Lower leg skin (tissue), 3 donors: ENCODE data around the gene PPARA.

Experiments
- POLR2A ChIP-seq, 2 donors: fragments of 450-650 bp; IDR thresholded peaks; one replicate each; pipeline ENCODE4 v1.6.1; 2016 to 2017; ENCODE audit warnings: antibody characterized with exemption in 2 of 2, mild to moderate bottlenecking in 1 of 2, moderate library complexity in 1 of 2
- TF ChIP-seq, protein P1 (sequence below), 3 donors: fragments of 450-650 bp; IDR thresholded peaks; one replicate each; pipeline ENCODE4 v1.5.1; 2016; ENCODE audit warnings: antibody characterized with exemption in 3 of 3, mild to moderate bottlenecking in 3 of 3, moderate library complexity in 2 of 3

DNA sequence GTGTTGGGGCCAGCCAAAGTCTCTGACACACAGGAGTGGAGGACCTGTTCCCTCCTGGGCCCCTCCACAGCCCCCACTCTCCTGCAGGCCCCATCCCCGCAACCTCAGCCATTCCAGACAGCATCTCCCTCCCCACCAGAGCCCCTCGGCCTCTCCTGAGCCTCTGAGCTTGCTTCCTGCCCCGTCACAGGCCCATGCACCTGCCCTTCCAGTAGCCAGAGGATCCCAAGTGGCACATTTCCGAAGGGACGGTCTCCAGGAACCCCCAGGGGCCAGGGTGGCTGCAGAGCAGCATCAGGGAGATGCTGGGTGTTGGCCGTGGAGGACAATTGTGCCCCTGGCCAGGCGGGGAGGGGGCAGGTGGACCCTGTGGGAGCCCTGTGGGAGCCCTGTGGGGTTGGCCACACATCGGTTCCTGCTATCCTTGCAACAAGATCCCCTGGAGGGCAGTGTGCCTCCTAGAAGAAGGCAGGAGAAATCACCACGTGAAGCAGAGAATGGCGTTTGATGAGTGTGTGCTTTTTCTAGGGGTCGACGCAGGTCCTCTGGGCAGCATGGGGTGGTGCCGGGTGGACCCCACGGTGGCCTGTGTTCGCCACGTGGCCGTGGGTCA, 45.3 kb upstream of the PPARA start:
- TF ChIP-seq, protein P1, sequence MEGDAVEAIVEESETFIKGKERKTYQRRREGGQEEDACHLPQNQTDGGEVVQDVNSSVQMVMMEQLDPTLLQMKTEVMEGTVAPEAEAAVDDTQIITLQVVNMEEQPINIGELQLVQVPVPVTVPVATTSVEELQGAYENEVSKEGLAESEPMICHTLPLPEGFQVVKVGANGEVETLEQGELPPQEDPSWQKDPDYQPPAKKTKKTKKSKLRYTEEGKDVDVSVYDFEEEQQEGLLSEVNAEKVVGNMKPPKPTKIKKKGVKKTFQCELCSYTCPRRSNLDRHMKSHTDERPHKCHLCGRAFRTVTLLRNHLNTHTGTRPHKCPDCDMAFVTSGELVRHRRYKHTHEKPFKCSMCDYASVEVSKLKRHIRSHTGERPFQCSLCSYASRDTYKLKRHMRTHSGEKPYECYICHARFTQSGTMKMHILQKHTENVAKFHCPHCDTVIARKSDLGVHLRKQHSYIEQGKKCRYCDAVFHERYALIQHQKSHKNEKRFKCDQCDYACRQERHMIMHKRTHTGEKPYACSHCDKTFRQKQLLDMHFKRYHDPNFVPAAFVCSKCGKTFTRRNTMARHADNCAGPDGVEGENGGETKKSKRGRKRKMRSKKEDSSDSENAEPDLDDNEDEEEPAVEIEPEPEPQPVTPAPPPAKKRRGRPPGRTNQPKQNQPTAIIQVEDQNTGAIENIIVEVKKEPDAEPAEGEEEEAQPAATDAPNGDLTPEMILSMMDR (IDR thresholded peaks at IDR 0.05) = no peak
- TF ChIP-seq POLR2A (IDR thresholded peaks at IDR 0.05) = no peak
